B cell (primary cell): Measurements from ENCODE around the gene SUPV3L1. TPM values are rescaled to one million over a fixed set of nuclear protein-coding genes. Genes with fewer than 3 reads are reported as not detected.
A peak's percentile ranks its signal among the peaks of the same experiment; 100 is the strongest.

ENCODE experiments used
- ATAC-seq: fragments of 200-7000 bp; cut with Tn5 transposase; one replicate; pipeline ENCODE4 v1.10.0; 2021; ENCODE audit warnings: low read depth, mild to moderate bottlenecking, moderate number of reproducible peaks, moderate library complexity
- CTCF ChIA-PET: fragments of 350-600 bp; sonication (Branson Sonifier 250); formaldehyde crosslinking; loops from one replicate; lab custom pipeline; 2021; ENCODE audit warnings: antibody characterized with exemption, inconsistent platforms; lab: Charles Lee
- POLR2A ChIA-PET: fragments of 350-600 bp; sonication (Branson Sonifier 250); formaldehyde crosslinking; loops from one replicate; lab custom pipeline; 2021; ENCODE audit warnings: antibody characterized with exemption; lab: Charles Lee
- DNase-seq: peaks from one replicate; pipeline ENCODE4 v3.0.0; 2013
- H2AFZ ChIP-seq: 2 replicates; pipeline ENCODE4 v1.6.1; 2012; ENCODE audit warnings: mild to moderate bottlenecking, low read depth, low read length; ENCODE audit not compliant: insufficient read depth, poor library complexity, severe bottlenecking
- H3K27ac ChIP-seq, 2 donors: 1 replicate in 1 of 2; 2 replicates in 1 of 2; pipeline ENCODE4 v1.5.1; 2012 to 2013; ENCODE audit warnings: low read length in 2 of 2, mild to moderate bottlenecking in 2 of 2, moderate library complexity in 1 of 2
- H3K27me3 ChIP-seq, 4 experiments: fragments of 200-600 bp in 1 of 4; sonication (generic) in 1 of 4; replicated peaks in 1 of 4; 1 replicate in 2 of 4; 2 replicates in 2 of 4; pipeline versions ENCODE4 v1.6.1 to v1.7.0; 2013 to 2016; ENCODE audit warnings: low read length in 3 of 4, mild to moderate bottlenecking in 2 of 4, mixed read lengths in 1 of 4, moderate library complexity in 1 of 4; ENCODE audit not compliant: insufficient read depth in 4 of 4, control insufficient read depth in 3 of 4; ENCODE audit errors: control extremely low read depth in 1 of 4
- H3K36me3 ChIP-seq, 2 experiments: replicated peaks in 1 of 2; 1 replicate in 1 of 2; 2 replicates in 1 of 2; pipeline versions ENCODE4 v1.6.1 to v1.7.1; 2013; ENCODE audit warnings: low read length in 1 of 2; ENCODE audit not compliant: insufficient read depth in 2 of 2, control insufficient read depth in 1 of 2; ENCODE audit errors: control extremely low read depth in 1 of 2, extremely low read depth in 1 of 2
- H3K4me1 ChIP-seq, 2 donors: fragments of 200-600 bp in 1 of 2; sonication (generic) in 1 of 2; 1 replicate in 1 of 2; 2 replicates in 1 of 2; pipeline versions ENCODE4 v1.5.1 to v1.6.1; 2013 to 2017; ENCODE audit warnings: low read length in 2 of 2; ENCODE audit not compliant: control insufficient read depth in 2 of 2, insufficient read depth in 2 of 2
- H3K4me2 ChIP-seq: replicated peaks from 2 replicates; pipeline ENCODE3; 2012; ENCODE audit warnings: mild to moderate bottlenecking, low read depth, low read length; ENCODE audit not compliant: poor library complexity, severe bottlenecking
- H3K4me3 ChIP-seq, 5 experiments: fragments of 200-600 bp in 1 of 5; sonication (generic) in 1 of 5; 1 replicate in 3 of 5; 2 replicates in 2 of 5; pipeline versions ENCODE4 v1.5.1 to v1.7.0; 2011 to 2016; ENCODE audit warnings: low read length in 4 of 5, mild to moderate bottlenecking in 4 of 5, low read depth in 2 of 5, control low read depth in 1 of 5, moderate library complexity in 1 of 5; ENCODE audit not compliant: insufficient read depth in 1 of 5; ENCODE audit errors: control extremely low read depth in 1 of 5, extremely low read depth in 1 of 5
- H3K79me2 ChIP-seq: fragments of 200-600 bp; sonication (generic); one replicate; pipeline ENCODE4 v1.6.0; 2016; ENCODE audit warnings: low read length; ENCODE audit not compliant: control insufficient read depth, insufficient read depth
- H3K9ac ChIP-seq: fragments of 200-600 bp; sonication (generic); 2 replicates; pipeline ENCODE4 v1.6.1; 2017; ENCODE audit warnings: mild to moderate bottlenecking, low read length, moderate library complexity
- H3K9me3 ChIP-seq, 3 donors: one replicate each; pipeline versions ENCODE4 v1.6.1 to v1.7.1; 2013; ENCODE audit warnings: low read length in 2 of 3; ENCODE audit not compliant: control insufficient read depth in 2 of 3, insufficient read depth in 1 of 3; ENCODE audit errors: control extremely low read depth in 1 of 3
- H4K20me1 ChIP-seq: 2 replicates; pipeline ENCODE4 v1.6.0; 2012; ENCODE audit warnings: mild to moderate bottlenecking, low read length; ENCODE audit not compliant: insufficient read depth, control insufficient read depth, poor library complexity, severe bottlenecking
- H3K27ac Mint-ChIP-seq: one replicate; pipeline ENCODE4 v1.8.0; 2021; ENCODE audit warnings: mixed read lengths
- H3K27me3 Mint-ChIP-seq: one replicate; pipeline ENCODE4 v1.8.0; 2021; ENCODE audit warnings: mixed read lengths
- H3K4me1 Mint-ChIP-seq: one replicate; pipeline ENCODE4 v1.8.0; 2021; ENCODE audit warnings: mixed read lengths
- H3K4me3 Mint-ChIP-seq: one replicate; pipeline ENCODE4 v1.8.0; 2021; ENCODE audit warnings: mixed read lengths
- H3K9me3 Mint-ChIP-seq: one replicate; pipeline ENCODE4 v1.8.0; 2022; ENCODE audit warnings: mixed read lengths; ENCODE audit not compliant: insufficient read depth
- EZH2 ChIP-seq: IDR thresholded peaks from 2 replicates; pipeline ENCODE4 v1.6.1; 2012; ENCODE audit warnings: borderline replicate concordance, low read depth, mild to moderate bottlenecking, moderate library complexity, low read length; ENCODE audit not compliant: insufficient read depth, poor library complexity, severe bottlenecking
- WGBS: methylation state at CpG from one replicate; pipeline ENCODE4 v1.1.5; 2013; ENCODE audit warnings: missing lambda C conversion rate; ENCODE audit not compliant: insufficient coverage; 5-methylcytosine and 5-hydroxymethylcytosine counted together
- intact Hi-C: fragments of 100-400 bp; cut with micrococcal nuclease; formaldehyde crosslinking; loops from one replicate; pipeline ENCODE4 v1.10.0; 2022
- polyA plus RNA-seq: library from polyadenylated mRNA; depleted of rRNA; stranded (reverse); fragments of >200 nt; gene quantifications from 2 replicates; pipeline ENCODE4 v1.2.3, GENCODE V29; 2012
- total RNA-seq, 2 donors: library from RNA; stranded (reverse); fragments of 120-200 nt in 1 of 2; gene quantifications; 1 replicate in 1 of 2; 2 replicates in 1 of 2; pipeline versions ENCODE4 v1.2.3 to v1.2.4, GENCODE V29; 2013 to 2022
- TF ChIP-seq, protein P1 (sequence below): fragments of 200-600 bp; IDR thresholded peaks from one replicate; pipeline ENCODE4 v1.8.0; 2022; ENCODE audit warnings: antibody characterized with exemption, mild to moderate bottlenecking

Gene SUPV3L1
- total and polyA plus RNA-seq, 2 donors (not counting 1 experiment from before 2014, with no cell fraction given): 33.6 to 37.1 TPM

DNA sequence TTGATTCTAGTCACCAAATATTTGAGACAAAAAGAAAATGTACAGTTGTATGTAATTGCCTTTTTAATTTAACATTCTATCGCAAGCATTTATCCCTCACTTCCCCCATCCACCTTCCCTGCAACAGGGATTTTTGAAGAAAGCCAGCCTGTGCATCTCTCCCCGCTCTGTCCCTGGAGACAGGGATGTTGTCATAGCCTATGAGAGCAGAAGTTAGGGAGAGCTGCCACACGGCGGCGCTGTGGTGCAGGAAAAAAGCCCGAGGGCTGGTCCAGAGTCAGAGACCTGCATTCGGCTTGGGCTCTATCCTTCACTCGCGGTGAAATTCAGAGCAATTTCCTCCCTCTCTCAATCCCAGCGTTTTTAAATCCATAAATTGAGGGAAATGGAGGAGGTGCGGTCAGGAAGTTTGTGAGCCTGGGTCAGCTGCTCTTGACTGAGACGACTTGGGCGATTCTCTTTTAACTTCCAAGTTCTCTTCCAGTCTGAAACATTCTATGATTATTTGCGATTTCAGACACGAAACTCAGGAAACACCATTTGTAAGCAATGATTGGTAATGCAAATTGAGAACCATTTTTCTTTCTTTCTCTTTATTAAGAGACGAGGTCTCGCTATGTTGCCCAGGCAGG, 57.6 kb downstream of the SUPV3L1 start:
- Histone ChIP-seq H3K27me3 (no peaks in the 10 kb centered on the region), H3K79me2 (no peaks in the 10 kb centered on the region), H3K9ac (no peak overlapping the region), H2AFZ (peak overlapping the region; percentile 63), H3K36me3 (no peaks in the 10 kb centered on the region), H3K9me3 (no peaks in the 10 kb centered on the region), H4K20me1 (no peaks in the 10 kb centered on the region), H3K27ac (no peak overlapping the region), H3K4me2 (peak overlapping the region; percentile 22), H3K4me1 (peaks cover 0 to 3% of the 10 kb centered on the region in 2 donors), H3K4me3 (no peak overlapping the region)
- TF ChIP-seq, protein P1, sequence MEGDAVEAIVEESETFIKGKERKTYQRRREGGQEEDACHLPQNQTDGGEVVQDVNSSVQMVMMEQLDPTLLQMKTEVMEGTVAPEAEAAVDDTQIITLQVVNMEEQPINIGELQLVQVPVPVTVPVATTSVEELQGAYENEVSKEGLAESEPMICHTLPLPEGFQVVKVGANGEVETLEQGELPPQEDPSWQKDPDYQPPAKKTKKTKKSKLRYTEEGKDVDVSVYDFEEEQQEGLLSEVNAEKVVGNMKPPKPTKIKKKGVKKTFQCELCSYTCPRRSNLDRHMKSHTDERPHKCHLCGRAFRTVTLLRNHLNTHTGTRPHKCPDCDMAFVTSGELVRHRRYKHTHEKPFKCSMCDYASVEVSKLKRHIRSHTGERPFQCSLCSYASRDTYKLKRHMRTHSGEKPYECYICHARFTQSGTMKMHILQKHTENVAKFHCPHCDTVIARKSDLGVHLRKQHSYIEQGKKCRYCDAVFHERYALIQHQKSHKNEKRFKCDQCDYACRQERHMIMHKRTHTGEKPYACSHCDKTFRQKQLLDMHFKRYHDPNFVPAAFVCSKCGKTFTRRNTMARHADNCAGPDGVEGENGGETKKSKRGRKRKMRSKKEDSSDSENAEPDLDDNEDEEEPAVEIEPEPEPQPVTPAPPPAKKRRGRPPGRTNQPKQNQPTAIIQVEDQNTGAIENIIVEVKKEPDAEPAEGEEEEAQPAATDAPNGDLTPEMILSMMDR: peak; percentile 88
- TF ChIP-seq EZH2: no peak
- ChIA-PET POLR2A (no interaction called here), CTCF (interaction anchor here (0.7 to 13.2 kb wide), 12 partner anchors 9 to 562 kb away, joined by 3 to 281 read pairs (median 4); no protein-coding TSS in a partner anchor)
- no peaks in the 10 kb centered on the region for H3K4me1 Mint-ChIP-seq
- no peaks in the 10 kb centered on the region for H3K9me3 Mint-ChIP-seq
- DNase-seq (peak; percentile 85), ATAC-seq (peak; percentile 99)
- 30% methylated on average over 7 of the region's 17 CpGs for WGBS
- H3K27me3 Mint-ChIP-seq: no peaks in the 10 kb centered on the region
- no peak overlapping the region for H3K27ac Mint-ChIP-seq
- no peak overlapping the region for H3K4me3 Mint-ChIP-seq
- intact Hi-C loops: loop anchor here (1.0 to 2.0 kb wide), 4 partner anchors 81 to 176 kb away; no protein-coding TSS in a partner anchor

DNA sequence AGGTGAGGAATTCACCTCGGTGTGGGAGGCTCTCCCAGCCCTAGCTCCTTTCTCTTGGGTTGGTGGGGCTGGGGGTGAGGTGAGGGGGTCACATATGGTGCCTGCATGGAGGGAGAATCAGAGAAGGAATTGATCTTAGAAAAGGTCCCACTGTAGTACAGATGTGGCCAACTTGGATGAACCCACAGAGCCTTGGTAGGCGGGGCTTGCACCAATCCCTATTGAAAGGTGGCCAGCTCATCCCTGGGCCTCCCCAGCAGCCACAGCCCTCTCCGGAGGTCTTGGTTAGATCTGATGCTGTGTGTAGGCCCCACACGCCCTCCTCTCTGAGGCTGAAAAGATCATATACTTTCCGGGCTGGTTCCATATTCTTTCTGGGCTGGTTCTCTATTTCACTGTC, 59.1 kb downstream of the SUPV3L1 start:
- Mint-ChIP-seq H3K27me3 (no peaks in the 10 kb centered on the region), H3K9me3 (no peaks in the 10 kb centered on the region), H3K27ac (no peak overlapping the region), H3K4me1 (no peaks in the 10 kb centered on the region), H3K4me3 (no peak overlapping the region)
- peaks cover 0 to 3% of the 10 kb centered on the region in 2 donors for H3K4me1 ChIP-seq
- no peak for DNase-seq
- ChIA-PET CTCF (interaction anchor here (1.0 to 13.2 kb wide), 9 partner anchors 10 to 396 kb away, joined by 3 to 281 read pairs (median 4); no protein-coding TSS in a partner anchor), POLR2A (no interaction called here)
- no peaks in the 10 kb centered on the region for H3K79me2 ChIP-seq
- no peak overlapping the region for H2AFZ ChIP-seq
- H3K27ac ChIP-seq: no peak overlapping the region
- no peaks in the 10 kb centered on the region for H3K9me3 ChIP-seq
- no peaks in the 10 kb centered on the region for H3K36me3 ChIP-seq
- no peak for ATAC-seq
- H3K4me2 ChIP-seq: no peak overlapping the region
- no peak overlapping the region for H3K4me3 ChIP-seq
- H3K27me3 ChIP-seq: no peaks in the 10 kb centered on the region
- 96% methylated on average over 5 of the region's 5 CpGs for WGBS
- H4K20me1 ChIP-seq: no peaks in the 10 kb centered on the region
- no peak for TF ChIP-seq EZH2
- TF ChIP-seq, protein P1: no peak
- intact Hi-C loops: no loop called here
- H3K9ac ChIP-seq: no peak overlapping the region
